Loucy (cell line): ENCODE results near the gene ZFYVE28.

ENCODE experiments used
- H2AFZ ChIP-seq: fragments of 200-600 bp; sonication (generic); 2 replicates; pipeline ENCODE4 v1.6.0; 2016; ENCODE audit warnings: antibody characterized with exemption, mild to moderate bottlenecking, low read length, moderate library complexity
- H3F3A ChIP-seq: fragments of 200-600 bp; 2 replicates; pipeline ENCODE4 v1.6.0; 2016; ENCODE audit warnings: antibody characterized with exemption, low read depth, mild to moderate bottlenecking
- H3K27me3 ChIP-seq: fragments of 200-600 bp; sonication (generic); 2 replicates; pipeline ENCODE4 v1.6.1; 2014; ENCODE audit warnings: low read length, mild to moderate bottlenecking; ENCODE audit not compliant: insufficient read depth, poor library complexity, severe bottlenecking
- H3K36me3 ChIP-seq: fragments of 200-600 bp; sonication (generic); 2 replicates; pipeline ENCODE4 v1.6.1; 2016; ENCODE audit warnings: low read length; ENCODE audit not compliant: insufficient read depth
- H3K4me1 ChIP-seq: fragments of 200-600 bp; sonication (generic); 2 replicates; pipeline ENCODE4 v1.5.1; 2014; ENCODE audit warnings: low read length, mild to moderate bottlenecking; ENCODE audit not compliant: insufficient read depth, poor library complexity, severe bottlenecking
- H3K4me2 ChIP-seq: fragments of 200-600 bp; sonication (generic); 2 replicates; pipeline ENCODE4 v1.6.0; 2014; ENCODE audit warnings: antibody characterized with exemption, low read length, low read depth, mild to moderate bottlenecking; ENCODE audit not compliant: poor library complexity, severe bottlenecking
- H3K4me3 ChIP-seq: fragments of 200-600 bp; sonication (generic); 2 replicates; pipeline ENCODE4 v1.5.1; 2014; ENCODE audit warnings: low read length, mild to moderate bottlenecking, mixed read lengths; ENCODE audit not compliant: poor library complexity, severe bottlenecking
- H3K79me2 ChIP-seq: fragments of 200-600 bp; sonication (generic); 2 replicates; pipeline ENCODE4 v1.6.1; 2014; ENCODE audit warnings: low read length; ENCODE audit not compliant: insufficient read depth
- H3K9ac ChIP-seq: fragments of 200-600 bp; sonication (generic); 2 replicates; pipeline ENCODE4 v1.6.0; 2014; ENCODE audit warnings: mild to moderate bottlenecking, low read depth, low read length, moderate library complexity; ENCODE audit not compliant: poor library complexity, severe bottlenecking
- H3K9me2 ChIP-seq: fragments of 200-600 bp; sonication (generic); replicated peaks from 2 replicates; pipeline ENCODE4 v1.6.1; 2016; ENCODE audit warnings: low read depth, low read length, mixed read lengths
- H3K9me3 ChIP-seq: fragments of 200-600 bp; sonication (generic); 2 replicates; pipeline ENCODE4 v1.6.1; 2014; ENCODE audit warnings: mild to moderate bottlenecking, antibody characterized with exemption, low read length, low read depth; ENCODE audit not compliant: insufficient read depth
- H4K20me1 ChIP-seq: fragments of 200-600 bp; sonication (generic); 2 replicates; pipeline ENCODE4 v1.6.0; 2014; ENCODE audit warnings: antibody characterized with exemption, low read length, mild to moderate bottlenecking; ENCODE audit not compliant: insufficient read depth, poor library complexity, severe bottlenecking
- CTCF ChIP-seq: fragments of 200-600 bp; sonication (generic); conservative IDR thresholded peaks from 2 replicates; pipeline ENCODE4 v1.5.1; 2014; ENCODE audit warnings: mild to moderate bottlenecking, antibody characterized with exemption, low read length
- EZH2phosphoT487 ChIP-seq: fragments of 200-600 bp; IDR thresholded peaks from 2 replicates; pipeline ENCODE4 v1.6.1; 2018; ENCODE audit warnings: antibody characterized with exemption, mild to moderate bottlenecking, moderate library complexity, borderline replicate concordance

ZFYVE28 gene

GRCh38 chr4:2451821-2452785 lies 33.7 kb upstream of the ZFYVE28 start:
- H3K9ac ChIP-seq = no peak overlapping the region

GRCh38 chr4:2451036-2451520 lies 32.6 kb upstream of the ZFYVE28 start:
- no peaks in the 10 kb centered on the region for H3K27me3 ChIP-seq
- H4K20me1 ChIP-seq = no peaks in the 10 kb centered on the region
- H3K4me1 ChIP-seq = no peaks in the 10 kb centered on the region
- no peak overlapping the region for H3K4me3 ChIP-seq
- H3K4me2 ChIP-seq = no peak overlapping the region
- TF ChIP-seq EZH2phosphoT487 (no peak), CTCF (no peak)
- H3K36me3 ChIP-seq = no peaks in the 10 kb centered on the region
- H3K9ac ChIP-seq = no peak overlapping the region
- H3F3A ChIP-seq = no peaks in the 10 kb centered on the region
- no peaks in the 10 kb centered on the region for H3K9me3 ChIP-seq
- no peaks in the 10 kb centered on the region for H3K9me2 ChIP-seq
- H2AFZ ChIP-seq = no peak overlapping the region
- no peaks in the 10 kb centered on the region for H3K79me2 ChIP-seq

More at GRCh38 chr4:2451821-2452785, 33.7 kb upstream of the ZFYVE28 start:
- Histone ChIP-seq H4K20me1 (no peaks in the 10 kb centered on the region), H3K4me1 (no peaks in the 10 kb centered on the region), H3K4me2 (no peak overlapping the region), H3K27me3 (no peaks in the 10 kb centered on the region), H3K9me3 (no peaks in the 10 kb centered on the region), H3K79me2 (no peaks in the 10 kb centered on the region), H3K9me2 (no peaks in the 10 kb centered on the region), H2AFZ (no peak overlapping the region), H3K36me3 (no peaks in the 10 kb centered on the region), H3F3A (no peaks in the 10 kb centered on the region), H3K4me3 (no peak overlapping the region)
- TF ChIP-seq EZH2phosphoT487 = no peak
- TF ChIP-seq CTCF = no peak

- TF ChIP-seq EZH2phosphoT487 = no peak
- TF ChIP-seq CTCF = no peak
- H3F3A ChIP-seq = no peaks in the 10 kb centered on the region
Measured at GRCh38 chr4:2450394-2451035, 32.1 kb upstream of the ZFYVE28 start.

More at GRCh38 chr4:2450394-2451035, 32.1 kb upstream of the ZFYVE28 start:
- no peaks in the 10 kb centered on the region for H3K36me3 ChIP-seq
- H3K4me3 ChIP-seq = no peak overlapping the region
- no peaks in the 10 kb centered on the region for H4K20me1 ChIP-seq
- no peaks in the 10 kb centered on the region for H3K9me2 ChIP-seq
- H3K27me3 ChIP-seq = no peaks in the 10 kb centered on the region
- no peaks in the 10 kb centered on the region for H3K4me1 ChIP-seq
- H3K9me3 ChIP-seq = no peaks in the 10 kb centered on the region
- H3K79me2 ChIP-seq = no peaks in the 10 kb centered on the region
- no peak overlapping the region for H3K4me2 ChIP-seq
- H3K9ac ChIP-seq = no peak overlapping the region
- no peak overlapping the region for H2AFZ ChIP-seq
